ENCODE measurements around the gene OR51D1. TPM values are rescaled to one million over a fixed set of nuclear protein-coding genes. Genes with fewer than 3 reads are reported as not detected.

Gene OR51D1
- total RNA-seq, 1 experiment from 2014 or later = not detected

DNA sequence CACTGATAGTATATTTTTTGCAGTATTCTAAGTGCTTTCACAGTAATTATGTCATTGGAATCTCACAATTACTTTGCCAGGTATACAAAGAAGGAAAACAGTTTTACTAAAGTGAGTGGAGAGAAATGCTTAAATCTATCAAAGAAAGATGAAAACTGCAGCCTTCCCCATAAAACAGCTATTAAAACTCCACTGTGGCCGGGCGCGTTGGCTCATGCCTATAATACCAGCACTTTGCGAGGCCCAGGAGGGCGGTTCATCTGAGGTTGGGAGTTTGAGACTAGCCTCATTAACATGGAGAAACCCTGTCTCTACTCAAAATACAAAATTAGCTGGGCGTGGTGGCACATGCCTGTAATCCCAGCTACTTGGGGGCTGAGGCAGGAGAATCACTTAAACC lies 25.6 kb downstream of the OR51D1 start:
- Histone ChIP-seq H3K4me3 (no peak overlapping the region), H3K27me3 (replicated peaks) (no peaks in the 10 kb centered on the region; the same call in 1 of the 2 replicates), H3K9me3 (replicated peaks) (no peaks in the 10 kb centered on the region), H3K27ac (no peak overlapping the region), H3K36me3 (no peaks in the 10 kb centered on the region), H3K4me1 (replicated peaks) (peaks cover 9% of the 10 kb centered on the region)
- DNase-seq (ENCODE audit: low read depth in 1 of 2, low spot score in 2 of 2) = no peak

DNA sequence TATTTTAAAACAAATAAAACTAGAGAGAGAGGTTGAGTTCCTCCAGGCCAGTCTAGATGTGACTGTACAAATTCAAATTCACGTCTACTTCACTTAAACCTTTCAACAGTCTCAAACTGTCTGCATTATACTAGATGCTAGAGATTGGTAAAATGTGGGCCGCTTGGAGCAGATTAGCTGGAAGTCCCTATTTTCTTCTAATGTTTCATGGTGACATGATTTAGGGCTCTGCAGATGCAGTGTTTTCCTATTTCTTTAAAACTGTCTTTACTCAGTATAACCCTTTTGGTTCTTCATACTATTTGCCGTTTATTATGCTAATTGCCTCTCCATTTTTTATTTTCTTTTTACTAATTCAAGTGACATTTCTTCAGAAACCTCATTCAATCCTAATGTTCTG lies 26.9 kb downstream of the OR51D1 start:
- no peak for DNase-seq (ENCODE audit: low read depth in 1 of 2, low spot score in 2 of 2)
- H3K9me3 ChIP-seq (replicated peaks) = no peaks in the 10 kb centered on the region
- H3K4me3 ChIP-seq = no peak overlapping the region

DNA sequence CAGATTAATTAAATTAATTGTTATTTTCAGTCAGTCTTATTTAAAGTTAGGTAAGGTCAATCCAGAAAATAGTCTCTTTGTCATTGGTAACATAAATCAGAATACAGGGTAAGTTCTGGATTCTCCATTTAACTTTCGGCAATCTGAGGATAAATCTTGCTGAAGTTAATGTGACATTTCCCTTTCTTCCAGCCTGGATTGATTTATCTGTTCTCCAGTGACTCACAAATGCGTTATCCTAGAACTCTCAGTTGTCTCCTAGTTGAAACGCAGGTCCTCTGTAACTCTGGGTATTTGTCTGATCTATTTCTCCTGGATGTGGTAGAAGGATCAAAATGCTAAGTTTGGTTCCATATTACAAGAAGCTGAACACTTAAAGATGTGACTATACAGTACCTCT lies 27.5 kb downstream of the OR51D1 start:
- DNase-seq (ENCODE audit: low read depth in 1 of 2, low spot score in 2 of 2) = no peak
- peaks cover 9% of the 10 kb centered on the region for H3K4me1 ChIP-seq (replicated peaks)
- H3K36me3 ChIP-seq = no peaks in the 10 kb centered on the region
- no peaks in the 10 kb centered on the region for H3K9me3 ChIP-seq (replicated peaks)
- H3K27me3 ChIP-seq (replicated peaks) = no peaks in the 10 kb centered on the region; the same call in 1 of the 2 replicates
- no peak overlapping the region for H3K4me3 ChIP-seq
- no peak overlapping the region for H3K27ac ChIP-seq

More for the DNA sequence above, 26.9 kb downstream of the OR51D1 start:
- H3K27ac ChIP-seq = no peak overlapping the region
- peaks cover 9% of the 10 kb centered on the region for H3K4me1 ChIP-seq (replicated peaks)
- no peaks in the 10 kb centered on the region for H3K36me3 ChIP-seq
- H3K27me3 ChIP-seq (replicated peaks) = no peaks in the 10 kb centered on the region; the same call in 1 of the 2 replicates

DNA sequence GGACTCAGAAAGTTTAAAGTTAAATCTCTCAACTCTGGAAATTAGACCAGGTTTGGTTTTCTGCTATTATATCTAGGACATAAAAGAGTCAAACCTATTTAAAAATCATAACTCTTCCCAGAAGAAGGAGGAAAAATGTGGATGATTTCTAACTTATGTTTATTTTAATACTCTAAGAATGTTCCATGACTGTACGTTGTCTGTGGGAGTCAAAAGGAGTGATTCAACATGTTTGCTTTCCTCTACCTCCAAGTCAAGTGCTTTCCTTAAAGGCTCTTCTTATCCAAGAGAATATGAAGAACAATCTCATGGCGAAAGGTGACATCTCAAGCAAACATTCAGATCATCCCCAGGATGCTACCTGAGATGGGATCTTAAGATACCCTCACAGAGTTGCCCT lies 28.1 kb downstream of the OR51D1 start:
- Histone ChIP-seq H3K36me3 (no peaks in the 10 kb centered on the region), H3K9me3 (replicated peaks) (no peaks in the 10 kb centered on the region), H3K4me1 (replicated peaks) (peaks cover 9% of the 10 kb centered on the region), H3K27ac (no peak overlapping the region), H3K27me3 (replicated peaks) (no peaks in the 10 kb centered on the region; the same call in 1 of the 2 replicates), H3K4me3 (no peak overlapping the region)
- DNase-seq (ENCODE audit: low read depth in 1 of 2, low spot score in 2 of 2) = no peak

DNA sequence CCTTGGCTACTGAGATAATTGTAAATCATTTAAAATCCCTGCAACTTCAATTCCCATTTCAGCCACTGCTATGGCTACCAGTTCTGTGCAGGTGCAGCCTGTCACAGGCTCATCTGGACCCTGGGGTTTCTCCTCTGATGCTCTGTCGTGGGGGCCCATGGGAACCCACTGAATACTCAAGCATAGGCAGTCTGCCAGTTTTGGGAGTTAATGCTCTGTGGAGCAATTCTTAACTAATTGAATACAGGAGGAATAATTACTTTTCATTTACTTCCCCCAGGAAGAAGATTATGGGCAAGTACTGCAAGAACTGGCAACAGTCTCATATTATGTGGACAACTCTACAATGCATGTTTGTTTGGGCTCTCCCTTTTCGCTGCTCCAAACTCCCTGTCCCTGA lies 34.5 kb downstream of the OR51D1 start:
- Histone ChIP-seq H3K4me3 (no peak overlapping the region), H3K27me3 (replicated peaks) (no peaks in the 10 kb centered on the region), H3K36me3 (no peaks in the 10 kb centered on the region)

DNA sequence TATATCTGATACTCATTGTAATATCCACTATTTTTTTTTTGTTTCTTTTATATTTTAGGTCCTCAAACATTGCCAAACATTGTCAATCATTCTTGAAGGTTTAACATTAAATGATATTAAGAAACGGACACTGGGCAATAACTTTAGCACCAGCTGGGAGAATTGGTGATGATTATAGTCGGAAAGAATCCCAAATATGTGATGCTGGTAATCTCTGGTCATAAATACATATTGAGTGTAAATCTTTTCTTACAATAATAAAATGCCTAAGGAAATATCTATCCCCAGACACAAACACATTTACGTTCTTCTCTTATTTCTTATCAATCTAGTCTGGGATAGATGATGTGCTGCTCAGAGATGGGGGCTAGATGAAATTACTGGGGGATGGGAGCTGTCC lies 35.2 kb downstream of the OR51D1 start:
- H3K27me3 ChIP-seq (replicated peaks) = no peaks in the 10 kb centered on the region
- no peaks in the 10 kb centered on the region for H3K9me3 ChIP-seq (replicated peaks)
- peak overlapping the region; percentile 13; the same call in 1 of the 2 replicates for H3K27ac ChIP-seq
- H3K4me1 ChIP-seq (replicated peaks) = peaks cover 19% of the 10 kb centered on the region
- H3K4me3 ChIP-seq = no peak overlapping the region
- no peaks in the 10 kb centered on the region for H3K36me3 ChIP-seq
- peak in 1 of 2 experiments; percentile 46 for DNase-seq (ENCODE audit: low read depth in 1 of 2, low spot score in 2 of 2)

More for the DNA sequence above, 34.5 kb downstream of the OR51D1 start:
- H3K4me1 ChIP-seq (replicated peaks) = peaks cover 19% of the 10 kb centered on the region
- no peak overlapping the region for H3K27ac ChIP-seq
- no peak for DNase-seq (ENCODE audit: low read depth in 1 of 2, low spot score in 2 of 2)
- H3K9me3 ChIP-seq (replicated peaks) = no peaks in the 10 kb centered on the region

DNA sequence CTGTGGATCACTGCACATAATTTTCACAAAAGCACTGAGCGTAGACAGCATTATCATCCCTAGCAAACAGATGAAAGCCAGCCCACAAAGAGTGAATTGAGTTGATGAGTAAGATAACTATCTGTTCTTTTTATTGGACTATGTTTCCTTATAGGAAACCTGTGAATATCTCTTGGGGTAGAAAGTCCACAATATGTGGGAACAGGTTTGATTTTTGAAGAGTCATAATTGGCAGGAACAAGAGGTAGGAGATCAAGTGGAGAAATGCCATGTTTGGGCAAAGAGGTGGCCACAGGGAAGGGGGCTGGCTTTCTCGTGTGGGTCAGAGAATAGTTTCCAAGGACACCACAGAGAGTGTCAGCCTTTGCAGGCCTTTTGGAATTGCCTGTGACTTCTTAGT lies 36.5 kb downstream of the OR51D1 start:
- no peak overlapping the region for H3K27ac ChIP-seq
- no peaks in the 10 kb centered on the region for H3K36me3 ChIP-seq
- no peak overlapping the region for H3K4me3 ChIP-seq
- H3K9me3 ChIP-seq (replicated peaks) = no peaks in the 10 kb centered on the region
- peaks cover 19% of the 10 kb centered on the region for H3K4me1 ChIP-seq (replicated peaks)
- no peak for DNase-seq (ENCODE audit: low read depth in 1 of 2, low spot score in 2 of 2)
- H3K27me3 ChIP-seq (replicated peaks) = no peaks in the 10 kb centered on the region

DNA sequence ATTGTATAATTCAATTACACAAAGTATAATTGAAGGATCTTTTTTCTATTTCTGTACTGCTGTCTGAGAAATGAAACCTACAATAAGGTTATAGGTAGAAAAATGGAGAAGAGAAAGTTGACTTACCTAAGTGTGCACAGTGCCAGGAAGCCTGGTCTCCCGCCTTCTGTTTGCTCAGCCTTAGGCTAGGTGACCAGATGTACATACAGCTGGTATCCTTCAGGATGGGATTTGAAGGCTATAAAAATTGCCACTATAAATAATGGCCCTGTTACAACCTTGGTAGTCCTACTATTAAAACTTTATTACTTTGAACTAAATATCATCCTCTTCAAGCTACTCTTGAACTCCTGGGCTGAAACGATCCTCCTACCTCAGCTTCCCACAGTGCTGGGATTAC lies 40.7 kb downstream of the OR51D1 start:
- no peaks in the 10 kb centered on the region for H3K9me3 ChIP-seq (replicated peaks)
- no peak overlapping the region for H3K27ac ChIP-seq
- H3K27me3 ChIP-seq (replicated peaks) = no peaks in the 10 kb centered on the region
- no peak overlapping the region for H3K4me3 ChIP-seq
- peaks cover 16% of the 10 kb centered on the region for H3K4me1 ChIP-seq (replicated peaks)
- no peaks in the 10 kb centered on the region for H3K36me3 ChIP-seq
- no peak for DNase-seq (ENCODE audit: low read depth in 1 of 2, low spot score in 2 of 2)

DNA sequence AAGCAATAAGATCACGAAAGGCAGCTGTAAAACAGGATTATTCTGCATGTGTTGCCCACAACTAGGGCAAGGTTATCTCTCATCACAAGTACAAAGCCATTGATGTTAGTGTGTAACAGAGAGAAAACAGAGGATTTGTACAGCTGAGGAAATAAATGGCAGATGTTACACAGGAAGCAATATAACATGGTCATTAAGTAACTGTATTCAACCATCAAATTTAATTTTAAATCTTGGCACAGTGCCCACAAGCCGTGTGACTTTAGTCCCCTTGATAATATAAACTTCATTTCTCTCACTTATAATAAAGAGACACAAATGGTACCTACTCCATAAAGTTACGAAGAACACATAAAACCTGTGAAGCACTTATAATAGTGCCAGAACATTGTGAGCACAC lies 43.1 kb downstream of the OR51D1 start:
- DNase-seq (ENCODE audit: low read depth in 1 of 2, low spot score in 2 of 2) = no peak
- no peaks in the 10 kb centered on the region for H3K27me3 ChIP-seq (replicated peaks)

DNA sequence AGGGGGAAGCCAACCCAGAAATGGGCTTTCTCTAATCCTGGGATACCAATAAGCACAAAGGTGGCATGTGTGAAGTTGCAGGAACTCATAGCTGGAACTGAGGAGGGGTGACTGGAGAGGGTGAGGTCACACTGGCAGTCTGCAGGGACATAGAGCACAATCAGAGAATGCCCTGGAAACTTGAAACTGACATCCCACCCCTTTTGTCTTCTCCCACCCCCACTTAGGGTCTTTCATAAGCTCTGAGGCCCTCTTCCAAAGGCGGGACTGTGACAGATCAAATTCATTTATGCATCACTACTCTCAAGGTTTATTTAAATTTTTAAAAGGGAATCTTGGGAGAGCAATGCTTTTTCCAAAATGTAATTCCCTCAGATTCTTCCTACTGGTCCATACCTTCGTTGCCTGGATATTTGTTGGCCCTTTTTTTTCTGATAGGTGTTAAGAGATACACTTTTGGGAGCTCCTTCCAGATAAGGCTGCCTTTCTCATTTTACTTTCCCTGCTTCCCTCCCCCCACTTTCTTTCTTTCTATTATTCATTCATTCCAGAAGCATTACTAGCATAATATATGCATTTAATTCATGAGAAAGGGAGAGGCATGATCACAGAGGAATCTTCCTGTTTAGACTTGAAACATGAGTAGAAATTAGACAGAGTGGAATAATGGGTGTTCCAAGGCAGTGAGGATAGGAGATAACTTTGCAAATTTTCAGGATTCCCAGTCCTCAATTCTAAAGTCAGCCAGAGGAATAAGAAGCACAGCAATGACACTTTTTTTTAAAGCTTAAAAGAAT lies 45.5 kb downstream of the OR51D1 start:
- Histone ChIP-seq H3K4me3 (no peak overlapping the region), H3K36me3 (no peaks in the 10 kb centered on the region), H3K9me3 (replicated peaks) (0 out of 2 replicates have a peak, but pooled peaks cover 2% of the 10 kb centered on the region), H3K27ac (peak overlapping the region; percentile 42), H3K27me3 (replicated peaks) (no peaks in the 10 kb centered on the region), H3K4me1 (replicated peaks) (peaks cover 29% of the 10 kb centered on the region)
- peak in 1 of 2 experiments; percentile 62 for DNase-seq (ENCODE audit: low read depth in 1 of 2, low spot score in 2 of 2)

More for the DNA sequence above, 43.1 kb downstream of the OR51D1 start:
- Histone ChIP-seq H3K9me3 (replicated peaks) (0 out of 2 replicates have a peak, but pooled peaks cover 2% of the 10 kb centered on the region), H3K27ac (no peak overlapping the region), H3K4me1 (replicated peaks) (peaks cover 22% of the 10 kb centered on the region), H3K4me3 (no peak overlapping the region), H3K36me3 (no peaks in the 10 kb centered on the region)

DNA sequence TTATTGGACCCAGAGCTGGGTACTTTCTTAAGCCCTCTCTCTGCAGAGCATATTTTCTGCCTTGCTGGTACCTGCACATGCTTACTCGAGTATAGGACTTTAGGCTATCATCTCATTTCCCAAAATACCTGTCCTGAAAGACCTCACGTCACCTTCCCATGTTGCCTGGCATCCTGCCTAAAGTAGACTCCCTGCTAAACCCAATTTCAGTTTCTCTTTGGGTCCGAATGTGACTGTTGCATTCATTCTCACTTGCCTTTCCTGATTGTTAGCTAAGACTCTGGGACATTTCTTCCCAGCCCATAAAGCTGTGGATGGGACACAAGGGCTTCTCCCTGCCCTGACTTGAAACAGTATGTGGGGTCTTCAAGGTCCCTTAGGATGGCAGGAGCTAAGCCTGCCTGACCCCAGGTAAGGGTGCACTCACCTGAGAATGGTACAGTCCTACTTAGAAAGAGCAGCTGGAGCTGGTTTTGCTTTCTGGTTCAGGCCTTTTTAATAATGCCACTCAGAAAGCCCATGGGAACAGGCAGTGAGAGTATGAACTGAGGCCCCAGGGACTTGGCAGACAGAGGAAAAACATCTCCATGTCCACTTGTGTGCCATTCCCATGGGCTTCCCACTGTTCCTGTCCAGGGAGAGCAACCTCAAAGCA lies 47.5 kb downstream of the OR51D1 start:
- no peak overlapping the region for H3K27ac ChIP-seq
- no peaks in the 10 kb centered on the region for H3K36me3 ChIP-seq
- DNase-seq (ENCODE audit: low read depth in 1 of 2, low spot score in 2 of 2) = no peak
- peaks cover 4% of the 10 kb centered on the region; the same call in 1 of the 2 replicates for H3K27me3 ChIP-seq (replicated peaks)
- H3K4me3 ChIP-seq = no peak overlapping the region
- H3K4me1 ChIP-seq (replicated peaks) = peaks cover 29% of the 10 kb centered on the region
- 0 out of 2 replicates have a peak, but pooled peaks cover 2% of the 10 kb centered on the region for H3K9me3 ChIP-seq (replicated peaks)

Data from SJSA1 (cell line).